ENCODE results near the gene SERINC2. TPM values are rescaled to one million over a fixed set of nuclear protein-coding genes. Genes with fewer than 3 reads are reported as not detected.

The SERINC2 gene
- total and polyA plus RNA-seq, 9 donors = 0.25 to 15.2 (median 1.5) TPM; not detected in 1

- H3K36me3 ChIP-seq = no peaks in the 10 kb centered on the region
- no peaks in the 10 kb centered on the region for H3K4me1 ChIP-seq (ENCODE audit: insufficient read depth)
- no peak overlapping the region for H3K4me3 ChIP-seq
- no peaks in the 10 kb centered on the region for H3K9me3 ChIP-seq
- 75 to 87% (median 81%) methylated on average over 18 of the region's 18 CpGs for WGBS, 3 donors
- H3K27me3 ChIP-seq = no peaks in the 10 kb centered on the region
- TF ChIP-seq EP300 (IDR thresholded peaks at IDR 0.05) = no peak
- no peak for TF ChIP-seq CTCF (IDR thresholded peaks at IDR 0.05)
- no peak for TF ChIP-seq POLR2A (IDR thresholded peaks at IDR 0.05)
- no peak for DNase-seq
- no peak overlapping the region for H3K27ac ChIP-seq
- intact Hi-C loops (cut with DNase I) = loop anchor here in 1 of 4 donors (10.0 kb wide), 1 partner anchor 138 kb away; no protein-coding TSS in a partner anchor
Measured at GRCh38 chr1:31407029-31407626, 5.9 kb upstream of the SERINC2 start.

- intact Hi-C loops (cut with DNase I) = loop anchor here in 1 of 4 donors (10.0 kb wide), 1 partner anchor 136 kb away; no protein-coding TSS in a partner anchor
- Histone ChIP-seq H3K9me3 (no peaks in the 10 kb centered on the region), H3K27me3 (no peaks in the 10 kb centered on the region), H3K4me3 (no peak overlapping the region), H3K36me3 (no peaks in the 10 kb centered on the region), H3K4me1 (ENCODE audit: insufficient read depth) (peaks cover 3% of the 10 kb centered on the region), H3K27ac (no peak overlapping the region)
- WGBS, 3 donors = 83 to 89% (median 86%) methylated on average over 5 of the region's 5 CpGs
- TF ChIP-seq POLR2A (IDR thresholded peaks at IDR 0.05) = no peak
- TF ChIP-seq CTCF (IDR thresholded peaks at IDR 0.05) = no peak
- no peak for TF ChIP-seq EP300 (IDR thresholded peaks at IDR 0.05)
- no peak for DNase-seq
Measured at GRCh38 chr1:31408788-31409318, 4.2 kb upstream of the SERINC2 start.

- H3K27ac ChIP-seq = no peak overlapping the region
- intact Hi-C loops (cut with DNase I) = loop anchor here in 1 of 4 donors (10.0 kb wide), 1 partner anchor 135 kb away; no protein-coding TSS in a partner anchor
- peaks cover 3% of the 10 kb centered on the region for H3K4me1 ChIP-seq (ENCODE audit: insufficient read depth)
- 55 to 67% (median 56%) methylated on average over 6 of the region's 6 CpGs for WGBS, 3 donors
- no peak for DNase-seq
- H3K9me3 ChIP-seq = no peaks in the 10 kb centered on the region
- no peak for TF ChIP-seq POLR2A (IDR thresholded peaks at IDR 0.05)
- TF ChIP-seq EP300 (IDR thresholded peaks at IDR 0.05) = no peak
- no peak for TF ChIP-seq CTCF (IDR thresholded peaks at IDR 0.05)
- no peaks in the 10 kb centered on the region for H3K27me3 ChIP-seq
- no peak overlapping the region for H3K4me3 ChIP-seq
- no peaks in the 10 kb centered on the region for H3K36me3 ChIP-seq
Measured at GRCh38 chr1:31409946-31410858, 2.8 kb upstream of the SERINC2 start.

- 72 to 84% (median 80%) methylated on average over 4 of the region's 4 CpGs for WGBS, 3 donors
- H3K4me3 ChIP-seq = no peak overlapping the region
- no peak for TF ChIP-seq EP300 (IDR thresholded peaks at IDR 0.05)
- no peak for TF ChIP-seq POLR2A (IDR thresholded peaks at IDR 0.05)
- no peak for TF ChIP-seq CTCF (IDR thresholded peaks at IDR 0.05)
- H3K27ac ChIP-seq = no peak overlapping the region
- no peaks in the 10 kb centered on the region for H3K9me3 ChIP-seq
- no peak for DNase-seq
- intact Hi-C loops (cut with DNase I) = no loop called here
- H3K27me3 ChIP-seq = no peaks in the 10 kb centered on the region
- H3K36me3 ChIP-seq = no peaks in the 10 kb centered on the region
- H3K4me1 ChIP-seq (ENCODE audit: insufficient read depth) = peaks cover 3% of the 10 kb centered on the region
Measured at GRCh38 chr1:31410871-31411270, 2.1 kb upstream of the SERINC2 start.
